Neural cell (in vitro differentiated cells): ENCODE data around the gene KSR2.

Experiments used
- EP300 ChIP-seq: fragments of 450-650 bp; conservative IDR thresholded peaks from 2 replicates; pipeline ENCODE4 v1.6.1; 2014; ENCODE audit warnings: antibody characterized with exemption, mild to moderate bottlenecking, moderate library complexity; ENCODE audit not compliant: poor library complexity, severe bottlenecking
- RAD21 ChIP-seq: fragments of 450-650 bp; conservative IDR thresholded peaks from 2 replicates; pipeline ENCODE4 v1.6.1; 2014; ENCODE audit warnings: antibody characterized with exemption, mild to moderate bottlenecking, moderate library complexity
- TF ChIP-seq, protein P1 (sequence below): fragments of 450-650 bp; IDR thresholded peaks from 2 replicates; pipeline ENCODE4 v1.5.1; 2014; ENCODE audit warnings: antibody characterized with exemption, mild to moderate bottlenecking, moderate library complexity; ENCODE audit not compliant: poor library complexity, severe bottlenecking

DNA sequence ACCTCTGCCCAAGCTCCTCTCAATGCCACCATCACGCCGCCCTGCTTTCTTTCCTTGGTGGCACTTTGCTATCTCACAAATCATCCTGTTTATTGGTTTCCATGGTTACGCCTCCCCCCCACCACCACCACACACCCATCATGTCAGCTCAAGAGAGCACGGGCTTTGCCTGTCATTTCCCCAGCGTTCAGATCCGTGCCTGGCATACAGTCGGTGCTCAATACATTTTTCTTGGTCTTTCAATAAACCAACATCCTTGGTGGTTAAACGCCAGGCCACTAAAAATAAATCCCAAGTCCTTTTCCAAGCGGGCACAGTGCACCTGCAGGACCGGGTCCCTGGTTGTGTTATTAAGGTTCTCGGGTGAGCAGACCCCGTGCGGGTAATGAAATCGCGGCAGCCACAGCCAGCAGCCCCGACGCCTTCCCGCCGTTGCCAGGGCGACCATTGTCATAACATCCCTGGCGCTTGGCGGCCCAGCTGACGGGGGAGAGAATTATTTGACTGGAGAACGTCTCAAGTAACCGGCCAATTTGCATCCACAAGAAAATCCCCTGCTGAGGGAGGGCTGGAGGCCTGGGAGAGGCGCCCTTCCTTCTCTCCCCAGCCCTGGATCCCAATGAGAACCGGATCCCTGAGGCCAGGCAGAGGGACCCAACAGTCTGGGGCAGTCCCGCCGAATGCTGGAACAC, 92.9 kb downstream of the KSR2 start:
- TF ChIP-seq, protein P1, sequence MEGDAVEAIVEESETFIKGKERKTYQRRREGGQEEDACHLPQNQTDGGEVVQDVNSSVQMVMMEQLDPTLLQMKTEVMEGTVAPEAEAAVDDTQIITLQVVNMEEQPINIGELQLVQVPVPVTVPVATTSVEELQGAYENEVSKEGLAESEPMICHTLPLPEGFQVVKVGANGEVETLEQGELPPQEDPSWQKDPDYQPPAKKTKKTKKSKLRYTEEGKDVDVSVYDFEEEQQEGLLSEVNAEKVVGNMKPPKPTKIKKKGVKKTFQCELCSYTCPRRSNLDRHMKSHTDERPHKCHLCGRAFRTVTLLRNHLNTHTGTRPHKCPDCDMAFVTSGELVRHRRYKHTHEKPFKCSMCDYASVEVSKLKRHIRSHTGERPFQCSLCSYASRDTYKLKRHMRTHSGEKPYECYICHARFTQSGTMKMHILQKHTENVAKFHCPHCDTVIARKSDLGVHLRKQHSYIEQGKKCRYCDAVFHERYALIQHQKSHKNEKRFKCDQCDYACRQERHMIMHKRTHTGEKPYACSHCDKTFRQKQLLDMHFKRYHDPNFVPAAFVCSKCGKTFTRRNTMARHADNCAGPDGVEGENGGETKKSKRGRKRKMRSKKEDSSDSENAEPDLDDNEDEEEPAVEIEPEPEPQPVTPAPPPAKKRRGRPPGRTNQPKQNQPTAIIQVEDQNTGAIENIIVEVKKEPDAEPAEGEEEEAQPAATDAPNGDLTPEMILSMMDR = no peak
- TF ChIP-seq RAD21 (peak; percentile 44), EP300 (peak; percentile 89)
